H9 (cell line): ENCODE measurements around the gene SASS6. TPM values are rescaled to one million over a fixed set of nuclear protein-coding genes. Genes with fewer than 3 reads are reported as not detected.

Source experiments
- DNase-seq: peaks from one replicate; pipeline ENCODE4 v3.0.0-alpha.2; 2017
- H2AFZ ChIP-seq: one replicate; pipeline ENCODE4 v1.6.1; 2013; ENCODE audit warnings: mild to moderate bottlenecking, low read length, control low read depth, moderate library complexity
- H2AK5ac ChIP-seq: 2 replicates; pipeline ENCODE4 v1.6.1; 2013; ENCODE audit warnings: low read length, control low read depth, mixed read lengths; ENCODE audit not compliant: insufficient read length
- H2BK120ac ChIP-seq: one replicate; pipeline ENCODE4 v1.6.1; 2013; ENCODE audit warnings: low read depth, mild to moderate bottlenecking, low read length, control low read depth, inconsistent platforms; ENCODE audit not compliant: poor library complexity, severe bottlenecking
- H2BK12ac ChIP-seq: 2 replicates; pipeline ENCODE4 v1.6.1; 2013; ENCODE audit warnings: low read length, control low read depth, mixed read lengths, low read depth; ENCODE audit not compliant: insufficient read length
- H2BK15ac ChIP-seq: 2 replicates; pipeline ENCODE4 v1.6.1; 2013; ENCODE audit warnings: low read depth, low read length, control low read depth
- H2BK20ac ChIP-seq: one replicate; pipeline ENCODE4 v1.6.1; 2013; ENCODE audit warnings: low read depth, mild to moderate bottlenecking, low read length, control low read depth, inconsistent platforms; ENCODE audit not compliant: poor library complexity, severe bottlenecking
- H2BK5ac ChIP-seq: 2 replicates; pipeline ENCODE4 v1.6.1; 2013; ENCODE audit warnings: low read length, control low read depth, mixed read lengths; ENCODE audit not compliant: insufficient read length
- H3K14ac ChIP-seq: 2 replicates; pipeline ENCODE4 v1.6.1; 2013; ENCODE audit warnings: low read length, control low read depth; ENCODE audit not compliant: insufficient read depth
- H3K18ac ChIP-seq: 2 replicates; pipeline ENCODE4 v1.6.1; 2013; ENCODE audit warnings: low read depth, mild to moderate bottlenecking, mixed read lengths, low read length, control low read depth; ENCODE audit not compliant: insufficient read length
- H3K23ac ChIP-seq: 2 replicates; pipeline ENCODE4 v1.6.1; 2013; ENCODE audit warnings: low read length, control low read depth, mixed read lengths, low read depth; ENCODE audit not compliant: insufficient read length
- H3K23me2 ChIP-seq: 2 replicates; pipeline ENCODE4 v1.6.1; 2013; ENCODE audit warnings: low read depth, mild to moderate bottlenecking, mixed read lengths, low read length, control low read depth; ENCODE audit not compliant: insufficient read length, poor library complexity, severe bottlenecking
- H3K27ac ChIP-seq: 2 replicates; pipeline ENCODE4 v1.5.1; 2013; ENCODE audit warnings: low read length, control low read depth, mixed read lengths, low read depth; ENCODE audit not compliant: insufficient read length
- H3K27me3 ChIP-seq: 2 replicates; pipeline ENCODE4 v1.6.1; 2013; ENCODE audit warnings: low read length, control low read depth, inconsistent platforms; ENCODE audit not compliant: insufficient read depth
- H3K4ac ChIP-seq: 2 replicates; pipeline ENCODE4 v1.6.1; 2013; ENCODE audit warnings: low read depth, mild to moderate bottlenecking, control low read depth, inconsistent platforms, low read length, moderate library complexity
- H3K4me1 ChIP-seq: 2 replicates; pipeline ENCODE4 v1.6.1; 2013; ENCODE audit warnings: low read length, control low read depth, inconsistent platforms; ENCODE audit not compliant: insufficient read depth
- H3K4me2 ChIP-seq: 2 replicates; pipeline ENCODE4 v1.6.1; 2013; ENCODE audit warnings: low read length, control low read depth, mixed read lengths; ENCODE audit not compliant: insufficient read length, insufficient read depth
- H3K56ac ChIP-seq: 2 replicates; pipeline ENCODE4 v1.6.1; 2013; ENCODE audit warnings: low read depth, mild to moderate bottlenecking, mixed read lengths, low read length, control low read depth; ENCODE audit not compliant: insufficient read length
- H3K79me1 ChIP-seq: 2 replicates; pipeline ENCODE4 v1.6.1; 2013; ENCODE audit warnings: low read depth, mild to moderate bottlenecking, moderate library complexity, low read length, control low read depth, inconsistent platforms; ENCODE audit not compliant: insufficient read depth, poor library complexity, severe bottlenecking
- H3K79me2 ChIP-seq: 2 replicates; pipeline ENCODE4 v1.6.1; 2013; ENCODE audit warnings: low read length, control low read depth, inconsistent platforms; ENCODE audit not compliant: insufficient read depth
- H3K9ac ChIP-seq: 2 replicates; pipeline ENCODE4 v1.6.1; 2013; ENCODE audit warnings: low read length, control low read depth, mixed read lengths; ENCODE audit not compliant: insufficient read length; ENCODE audit errors: extremely low read depth
- H3K9me3 ChIP-seq: one replicate; pipeline ENCODE4 v1.6.1; 2013; ENCODE audit warnings: low read depth, low read length, inconsistent platforms; ENCODE audit not compliant: control insufficient read depth
- H3T11ph ChIP-seq: one replicate; pipeline ENCODE4 v1.6.1; 2013; ENCODE audit warnings: mild to moderate bottlenecking, low read length, control low read depth, inconsistent platforms
- H4K20me1 ChIP-seq: one replicate; pipeline ENCODE4 v1.6.1; 2013; ENCODE audit not compliant: control insufficient read depth, insufficient read length, insufficient read depth
- H4K5ac ChIP-seq: 2 replicates; pipeline ENCODE4 v1.6.1; 2013; ENCODE audit warnings: low read depth, mild to moderate bottlenecking, mixed read lengths, low read length, control low read depth; ENCODE audit not compliant: insufficient read length
- H4K8ac ChIP-seq: replicated peaks from 2 replicates; pipeline ENCODE4 v1.6.1; 2013; ENCODE audit warnings: low read length, control low read depth, mixed read lengths, low read depth; ENCODE audit not compliant: insufficient read length
- H4K91ac ChIP-seq: 2 replicates; pipeline ENCODE4 v1.6.1; 2013; ENCODE audit warnings: low read depth, mild to moderate bottlenecking, moderate library complexity, mixed read lengths, low read length, control low read depth; ENCODE audit not compliant: insufficient read length
- H3K27ac Mint-ChIP-seq, 3 experiments: 2 replicates in 2 of 3; 3 replicates in 1 of 3; pipeline ENCODE4 v1.8.0; 2020 to 2021; ENCODE audit warnings: mixed read lengths in 3 of 3, mild to moderate bottlenecking in 1 of 3, moderate library complexity in 1 of 3
- H3K27me3 Mint-ChIP-seq: 2 replicates; pipeline ENCODE4 v1.8.0; 2021; ENCODE audit warnings: low read depth, mild to moderate bottlenecking, moderate library complexity, mixed read lengths
- H3K36me3 Mint-ChIP-seq, 3 experiments: 2 replicates in 2 of 3; 3 replicates in 1 of 3; pipeline ENCODE4 v1.8.0; 2020 to 2021; ENCODE audit warnings: low read depth in 3 of 3, mixed read lengths in 3 of 3; ENCODE audit not compliant: insufficient read depth in 1 of 3
- H3K4me1 Mint-ChIP-seq, 2 experiments: 2 replicates each; pipeline ENCODE4 v1.8.0; 2020; ENCODE audit warnings: mixed read lengths in 2 of 2
- H3K4me3 Mint-ChIP-seq, 2 experiments: 2 replicates in 1 of 2; 3 replicates in 1 of 2; pipeline ENCODE4 v1.8.0; 2020 to 2021; ENCODE audit warnings: mild to moderate bottlenecking in 2 of 2, mixed read lengths in 2 of 2, moderate library complexity in 1 of 2
- H3K9me3 Mint-ChIP-seq, 2 experiments: 2 replicates in 1 of 2; 3 replicates in 1 of 2; pipeline ENCODE4 v1.8.0; 2020; ENCODE audit warnings: mild to moderate bottlenecking in 2 of 2, mixed read lengths in 2 of 2, moderate library complexity in 1 of 2
- WGBS: extraction: QIAGEN DNeasy Blood & Tissue Kit; methylation state at CpG from one replicate; pipeline ENCODE4 v1.1.7; 2013; ENCODE audit warnings: missing lambda C conversion rate, low lambda C conversion rate, mixed read lengths; ENCODE audit not compliant: insufficient read length; ENCODE audit errors: extremely low coverage; 5-methylcytosine and 5-hydroxymethylcytosine counted together
- total RNA-seq: library from RNA; stranded (reverse); gene quantifications from 2 replicates; pipeline ENCODE4 v1.2.1, GENCODE V29; 2021
- TF ChIP-seq, protein P1 (sequence below): fragments of 200-600 bp; sonication (generic); conservative IDR thresholded peaks from 3 replicates; pipeline ENCODE4 v1.8.0; 2021; ENCODE audit warnings: antibody characterized with exemption, mild to moderate bottlenecking

Gene SASS6
- total RNA-seq, 1 experiment from 2014 or later, result 15.2 TPM

DNA sequence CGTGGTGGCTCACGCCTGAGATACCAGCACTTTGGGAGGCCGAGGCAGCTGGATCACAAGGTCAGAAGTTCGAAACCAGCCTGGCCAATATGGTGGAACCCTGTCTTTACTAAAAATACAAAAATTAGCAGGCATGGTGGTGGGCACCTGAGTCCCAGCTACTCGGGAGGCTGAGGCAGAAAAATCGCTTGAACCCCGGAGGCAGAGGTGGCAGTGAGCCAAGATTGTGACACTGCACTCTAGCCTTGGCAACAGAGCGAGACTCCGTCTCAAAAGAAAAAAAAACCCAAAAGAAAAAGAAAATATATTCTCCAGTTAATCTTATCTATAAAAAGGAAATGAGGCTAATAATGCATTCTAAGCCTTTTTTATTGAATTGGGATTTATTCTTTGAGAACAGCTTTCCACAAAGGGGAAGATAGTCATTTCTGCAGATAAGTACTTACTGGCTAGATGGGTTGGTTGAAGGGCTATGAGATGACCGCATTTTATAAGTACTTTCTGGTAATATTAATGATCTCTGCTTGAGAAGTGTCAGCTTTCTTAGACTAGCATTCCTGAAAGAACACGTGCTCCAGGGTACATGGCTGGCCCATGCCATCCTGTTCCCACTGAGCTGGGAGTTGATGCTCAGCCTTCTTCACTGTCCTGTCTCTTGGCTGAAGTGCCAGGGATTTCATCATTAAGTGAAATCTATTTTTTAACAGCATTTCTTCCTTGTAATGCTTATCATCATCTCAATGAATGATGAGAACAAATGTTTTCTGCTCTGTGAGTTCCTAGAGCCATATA lies 57.9 kb downstream of the SASS6 start:
- H2BK20ac ChIP-seq, result no peak overlapping the region
- Mint-ChIP-seq H3K9me3 (no peaks in the 10 kb centered on the region), H3K36me3 (peaks cover 27 to 64% (median 55%) of the 10 kb centered on the region in 3 experiments; a peak in 6 of 7 replicates), H3K27ac (peak overlapping the region in 1 of 3 experiments; percentile 53; a peak in 2 of 7 replicates), H3K4me3 (no peak overlapping the region), H3K4me1 (peaks cover 11 to 20% of the 10 kb centered on the region in 2 experiments), H3K27me3 (no peaks in the 10 kb centered on the region)
- no peak overlapping the region for H3K27ac ChIP-seq
- H2BK15ac ChIP-seq, result no peak overlapping the region
- no peaks in the 10 kb centered on the region for H3K27me3 ChIP-seq
- H3K23ac ChIP-seq, result no peak overlapping the region
- H4K8ac ChIP-seq, result no peak overlapping the region
- no peak overlapping the region for H4K91ac ChIP-seq
- H3K79me2 ChIP-seq, result no peaks in the 10 kb centered on the region
- H4K5ac ChIP-seq, result no peak overlapping the region
- H3K14ac ChIP-seq, result no peak overlapping the region
- no peak overlapping the region for H3K18ac ChIP-seq
- TF ChIP-seq, protein P1, sequence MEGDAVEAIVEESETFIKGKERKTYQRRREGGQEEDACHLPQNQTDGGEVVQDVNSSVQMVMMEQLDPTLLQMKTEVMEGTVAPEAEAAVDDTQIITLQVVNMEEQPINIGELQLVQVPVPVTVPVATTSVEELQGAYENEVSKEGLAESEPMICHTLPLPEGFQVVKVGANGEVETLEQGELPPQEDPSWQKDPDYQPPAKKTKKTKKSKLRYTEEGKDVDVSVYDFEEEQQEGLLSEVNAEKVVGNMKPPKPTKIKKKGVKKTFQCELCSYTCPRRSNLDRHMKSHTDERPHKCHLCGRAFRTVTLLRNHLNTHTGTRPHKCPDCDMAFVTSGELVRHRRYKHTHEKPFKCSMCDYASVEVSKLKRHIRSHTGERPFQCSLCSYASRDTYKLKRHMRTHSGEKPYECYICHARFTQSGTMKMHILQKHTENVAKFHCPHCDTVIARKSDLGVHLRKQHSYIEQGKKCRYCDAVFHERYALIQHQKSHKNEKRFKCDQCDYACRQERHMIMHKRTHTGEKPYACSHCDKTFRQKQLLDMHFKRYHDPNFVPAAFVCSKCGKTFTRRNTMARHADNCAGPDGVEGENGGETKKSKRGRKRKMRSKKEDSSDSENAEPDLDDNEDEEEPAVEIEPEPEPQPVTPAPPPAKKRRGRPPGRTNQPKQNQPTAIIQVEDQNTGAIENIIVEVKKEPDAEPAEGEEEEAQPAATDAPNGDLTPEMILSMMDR, result no peak
- H3T11ph ChIP-seq, result no peak overlapping the region
- no peak overlapping the region for H2AFZ ChIP-seq
- no peaks in the 10 kb centered on the region for H3K9me3 ChIP-seq
- no peak overlapping the region for H3K56ac ChIP-seq
- H3K4me2 ChIP-seq, result no peak overlapping the region
- no peak overlapping the region for H2BK5ac ChIP-seq
- H2AK5ac ChIP-seq, result no peak overlapping the region
- no CpG with 5 or more reads among the region's 11 CpGs for WGBS
- H3K79me1 ChIP-seq, result no peaks in the 10 kb centered on the region
- no peak for DNase-seq
- H3K23me2 ChIP-seq, result no peaks in the 10 kb centered on the region
- no peaks in the 10 kb centered on the region for H4K20me1 ChIP-seq
- no peak overlapping the region for H3K4ac ChIP-seq
- no peaks in the 10 kb centered on the region for H3K4me1 ChIP-seq
- no peak overlapping the region for H2BK120ac ChIP-seq
- H2BK12ac ChIP-seq, result no peak overlapping the region
- H3K9ac ChIP-seq, result no peak overlapping the region
